Testis (tissue), 2 donors: ENCODE measurements around the gene MAGI1.

ENCODE experiments used
- POLR2A ChIP-seq: fragments of 450-650 bp; IDR thresholded peaks from one replicate; pipeline ENCODE4 v1.6.1; 2017; ENCODE audit warnings: antibody characterized with exemption, mild to moderate bottlenecking, moderate library complexity
- TF ChIP-seq, protein P1 (sequence below), 3 experiments: fragments of 450-650 bp in 2 of 3; fragments of 200-600 bp in 1 of 3; sonication (generic) in 1 of 3; IDR thresholded peaks; one replicate each; pipeline ENCODE4 v1.5.1; 2016 to 2019; ENCODE audit warnings: antibody characterized with exemption in 3 of 3, mild to moderate bottlenecking in 2 of 3, moderate library complexity in 1 of 3

DNA sequence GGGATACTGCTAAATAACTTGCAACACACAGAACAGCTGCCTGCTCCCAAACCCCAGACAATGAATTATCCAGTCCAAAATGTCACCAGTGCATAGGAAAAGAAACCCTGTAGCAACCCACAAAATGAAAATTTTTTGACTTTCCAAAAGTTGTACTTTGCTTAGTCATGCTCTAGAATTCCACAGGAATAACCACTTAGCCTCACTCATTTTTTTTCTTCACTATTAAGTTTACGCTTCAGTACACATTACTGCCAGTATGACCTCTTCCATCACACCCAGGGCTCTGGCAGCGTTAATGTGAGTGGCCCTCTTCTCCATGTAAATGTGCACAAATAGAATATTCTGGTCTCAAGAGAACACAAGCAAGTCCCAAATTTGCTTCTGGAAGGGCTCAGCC is 259.8 kb downstream of the MAGI1 start:
- TF ChIP-seq, protein P1, sequence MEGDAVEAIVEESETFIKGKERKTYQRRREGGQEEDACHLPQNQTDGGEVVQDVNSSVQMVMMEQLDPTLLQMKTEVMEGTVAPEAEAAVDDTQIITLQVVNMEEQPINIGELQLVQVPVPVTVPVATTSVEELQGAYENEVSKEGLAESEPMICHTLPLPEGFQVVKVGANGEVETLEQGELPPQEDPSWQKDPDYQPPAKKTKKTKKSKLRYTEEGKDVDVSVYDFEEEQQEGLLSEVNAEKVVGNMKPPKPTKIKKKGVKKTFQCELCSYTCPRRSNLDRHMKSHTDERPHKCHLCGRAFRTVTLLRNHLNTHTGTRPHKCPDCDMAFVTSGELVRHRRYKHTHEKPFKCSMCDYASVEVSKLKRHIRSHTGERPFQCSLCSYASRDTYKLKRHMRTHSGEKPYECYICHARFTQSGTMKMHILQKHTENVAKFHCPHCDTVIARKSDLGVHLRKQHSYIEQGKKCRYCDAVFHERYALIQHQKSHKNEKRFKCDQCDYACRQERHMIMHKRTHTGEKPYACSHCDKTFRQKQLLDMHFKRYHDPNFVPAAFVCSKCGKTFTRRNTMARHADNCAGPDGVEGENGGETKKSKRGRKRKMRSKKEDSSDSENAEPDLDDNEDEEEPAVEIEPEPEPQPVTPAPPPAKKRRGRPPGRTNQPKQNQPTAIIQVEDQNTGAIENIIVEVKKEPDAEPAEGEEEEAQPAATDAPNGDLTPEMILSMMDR (IDR thresholded peaks at IDR 0.05) = no peak
- TF ChIP-seq POLR2A = no peak
